Cardiac fibroblast (primary cell): ENCODE results near the gene LRRC8B.

Experiments used
- DNase-seq, 2 donors: peaks; one replicate each; pipeline versions ENCODE4 v3.0.0 to v3.0.0-alpha.2; 2010; ENCODE audit warnings: low read depth in 2 of 2
- H3K4me3 ChIP-seq, 2 donors: replicated peaks in 1 of 2; 1 replicate in 1 of 2; 2 replicates in 1 of 2; pipeline ENCODE4 v1.5.1; 2011; ENCODE audit warnings: low read depth in 2 of 2, low read length in 2 of 2, mild to moderate bottlenecking in 2 of 2, moderate library complexity in 1 of 2
- TF ChIP-seq, protein P1 (sequence below): IDR thresholded peaks from one replicate; pipeline ENCODE4 v1.5.1; 2011; ENCODE audit warnings: low read depth, mild to moderate bottlenecking, low read length, inconsistent platforms

LRRC8B gene

DNA sequence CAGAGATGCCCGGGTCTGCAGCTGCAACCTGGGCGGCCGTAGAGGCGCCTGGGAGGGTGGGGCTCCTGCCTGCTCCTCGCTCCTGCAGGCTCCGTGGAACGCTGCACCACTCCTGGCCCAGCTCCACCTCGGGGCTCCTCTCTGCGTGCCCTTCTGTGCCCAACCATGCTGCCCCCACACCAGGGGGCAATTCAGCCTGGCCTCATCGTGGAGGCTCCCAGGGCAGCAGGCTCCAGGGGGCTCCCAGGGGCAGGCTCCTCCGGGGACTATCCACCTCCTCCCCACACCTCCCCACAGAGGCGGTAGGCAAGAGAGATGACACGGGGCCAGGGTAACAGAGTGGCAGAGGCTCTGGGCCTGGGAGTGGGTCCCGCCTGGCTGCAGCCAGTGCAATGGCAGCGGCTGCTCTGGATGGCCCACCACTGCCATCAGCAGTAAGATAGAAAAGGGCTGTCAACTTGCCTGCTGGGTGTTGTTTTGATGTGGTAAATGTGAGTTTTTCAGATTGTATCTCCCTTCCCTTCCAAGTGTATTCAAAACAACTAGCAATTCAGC is 85.9 kb downstream of the LRRC8B start:
- DNase-seq: no peak
- H3K4me3 ChIP-seq: no peak overlapping the region
- TF ChIP-seq, protein P1, sequence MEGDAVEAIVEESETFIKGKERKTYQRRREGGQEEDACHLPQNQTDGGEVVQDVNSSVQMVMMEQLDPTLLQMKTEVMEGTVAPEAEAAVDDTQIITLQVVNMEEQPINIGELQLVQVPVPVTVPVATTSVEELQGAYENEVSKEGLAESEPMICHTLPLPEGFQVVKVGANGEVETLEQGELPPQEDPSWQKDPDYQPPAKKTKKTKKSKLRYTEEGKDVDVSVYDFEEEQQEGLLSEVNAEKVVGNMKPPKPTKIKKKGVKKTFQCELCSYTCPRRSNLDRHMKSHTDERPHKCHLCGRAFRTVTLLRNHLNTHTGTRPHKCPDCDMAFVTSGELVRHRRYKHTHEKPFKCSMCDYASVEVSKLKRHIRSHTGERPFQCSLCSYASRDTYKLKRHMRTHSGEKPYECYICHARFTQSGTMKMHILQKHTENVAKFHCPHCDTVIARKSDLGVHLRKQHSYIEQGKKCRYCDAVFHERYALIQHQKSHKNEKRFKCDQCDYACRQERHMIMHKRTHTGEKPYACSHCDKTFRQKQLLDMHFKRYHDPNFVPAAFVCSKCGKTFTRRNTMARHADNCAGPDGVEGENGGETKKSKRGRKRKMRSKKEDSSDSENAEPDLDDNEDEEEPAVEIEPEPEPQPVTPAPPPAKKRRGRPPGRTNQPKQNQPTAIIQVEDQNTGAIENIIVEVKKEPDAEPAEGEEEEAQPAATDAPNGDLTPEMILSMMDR: no peak

DNA sequence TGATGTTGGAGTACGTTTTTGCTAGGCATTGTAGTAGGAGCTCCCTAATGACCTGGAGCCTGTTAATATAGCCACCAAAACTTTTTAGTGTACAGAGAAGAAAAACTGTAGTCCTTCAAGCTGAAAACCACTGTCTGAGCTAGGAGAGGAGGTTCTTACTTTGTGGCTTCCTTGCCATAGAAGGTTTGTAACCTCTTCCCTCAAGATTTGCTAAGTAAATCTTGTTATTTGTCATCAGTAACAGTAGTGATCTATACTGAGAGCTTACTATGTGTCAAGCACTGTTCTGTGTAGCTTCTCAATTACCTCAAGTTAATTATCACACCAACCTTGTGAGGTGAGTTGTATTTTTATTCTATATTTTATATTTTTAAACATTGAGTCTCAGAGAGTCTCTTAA is 87.1 kb downstream of the LRRC8B start:
- DNase-seq: no peak
- TF ChIP-seq, protein P1: no peak
- H3K4me3 ChIP-seq: no peak overlapping the region

DNA sequence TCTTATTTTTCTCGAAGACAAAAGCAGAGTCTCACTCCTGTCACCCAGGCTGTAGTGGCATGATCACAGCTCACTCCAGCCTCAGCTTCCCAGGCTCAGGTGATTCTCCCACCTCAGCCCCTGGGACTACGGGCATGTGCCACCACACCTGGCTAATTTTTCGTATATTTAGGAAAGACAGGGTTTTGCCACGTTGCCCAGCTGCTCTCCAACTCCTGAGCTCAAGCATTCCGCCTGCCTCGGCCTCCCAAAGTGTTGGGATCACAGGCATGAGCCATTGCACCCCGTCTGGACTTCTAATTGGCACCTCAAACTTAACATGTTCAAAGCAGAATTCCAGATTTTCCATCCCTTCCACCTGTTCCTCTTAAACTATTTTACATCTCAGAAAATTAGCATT is 89.3 kb downstream of the LRRC8B start:
- no peak for DNase-seq
- H3K4me3 ChIP-seq: no peak overlapping the region
- TF ChIP-seq, protein P1: no peak

DNA sequence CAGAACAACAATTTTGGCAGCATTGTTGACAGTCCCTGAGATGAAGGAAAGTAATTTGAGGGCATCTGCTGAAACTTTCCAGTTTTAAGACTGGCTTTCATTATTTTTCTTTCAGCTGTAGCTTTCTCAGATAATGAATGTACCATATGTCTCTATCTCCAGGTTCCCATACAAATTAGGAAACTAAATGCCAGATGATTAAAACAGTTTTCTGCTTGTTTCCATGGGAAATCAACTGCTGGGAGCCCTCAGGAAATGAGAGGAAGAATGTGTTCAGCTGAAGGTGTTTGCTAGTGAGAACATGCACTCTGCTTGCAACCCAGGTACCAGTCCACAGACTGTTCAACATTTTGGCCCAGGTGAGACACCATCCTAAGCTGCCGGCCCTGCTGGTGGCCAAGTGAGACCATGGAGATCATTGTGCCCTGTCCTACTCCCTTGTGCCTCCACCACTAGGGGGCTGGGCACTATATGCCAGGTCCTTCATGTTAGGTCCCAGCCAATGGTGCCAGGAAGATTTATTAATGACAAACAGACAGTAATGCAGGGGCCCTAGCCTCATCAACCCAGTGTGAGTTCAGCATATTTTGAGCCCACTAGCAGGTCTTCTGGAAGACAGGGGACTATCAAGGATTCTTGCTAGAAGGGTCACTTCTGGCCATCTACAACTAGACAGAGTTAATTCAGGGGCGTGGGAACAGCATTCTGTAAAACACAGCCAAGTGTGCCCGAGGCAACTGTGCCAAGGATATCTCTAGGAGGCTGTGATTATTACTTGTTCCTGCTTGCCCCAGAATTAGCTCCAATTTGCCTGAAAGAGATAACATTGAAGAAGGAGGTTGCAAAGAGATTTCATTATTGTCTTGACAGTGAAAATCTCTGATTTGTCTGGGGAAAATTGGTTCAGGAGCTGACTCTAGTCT is 91.3 kb downstream of the LRRC8B start:
- TF ChIP-seq, protein P1: peak; percentile 53
- DNase-seq: no peak
- H3K4me3 ChIP-seq: no peak overlapping the region

DNA sequence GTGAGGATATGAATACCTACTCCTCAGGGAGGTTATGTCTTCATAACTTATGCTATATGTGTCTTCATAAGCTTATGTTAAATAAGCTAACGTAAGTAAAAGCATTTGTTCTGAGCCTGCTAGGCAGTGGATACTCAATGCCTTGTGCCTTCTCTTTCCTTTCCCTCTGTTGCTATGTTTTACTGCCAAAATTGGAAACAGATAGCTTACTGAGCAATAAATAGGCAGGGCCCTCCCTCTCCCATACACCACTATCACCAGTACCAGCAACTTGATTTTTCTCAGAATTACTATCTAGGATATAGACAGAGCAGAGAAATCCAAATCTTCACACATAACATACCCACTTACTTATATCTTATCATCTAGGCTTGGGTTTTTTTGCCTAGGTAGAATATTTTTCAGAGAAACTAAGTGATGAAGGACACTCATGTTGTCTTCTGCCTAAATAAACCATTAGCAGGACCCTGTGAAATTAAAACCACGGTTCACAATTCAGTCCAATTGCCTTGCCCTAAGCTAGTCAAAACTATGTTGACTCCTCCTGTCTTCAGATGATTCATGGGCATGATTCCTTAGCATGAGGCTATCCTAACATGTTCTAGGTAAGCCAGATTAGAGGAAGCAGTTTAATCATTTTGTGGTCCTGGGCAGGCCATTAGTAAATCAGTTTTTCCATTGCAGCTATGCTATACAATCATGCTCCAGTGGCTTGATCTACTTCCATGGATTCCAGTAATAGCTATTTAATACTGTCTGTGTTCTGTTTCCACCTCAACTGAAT is 92.4 kb downstream of the LRRC8B start:
- TF ChIP-seq, protein P1: no peak
- no peak overlapping the region for H3K4me3 ChIP-seq
- no peak for DNase-seq

DNA sequence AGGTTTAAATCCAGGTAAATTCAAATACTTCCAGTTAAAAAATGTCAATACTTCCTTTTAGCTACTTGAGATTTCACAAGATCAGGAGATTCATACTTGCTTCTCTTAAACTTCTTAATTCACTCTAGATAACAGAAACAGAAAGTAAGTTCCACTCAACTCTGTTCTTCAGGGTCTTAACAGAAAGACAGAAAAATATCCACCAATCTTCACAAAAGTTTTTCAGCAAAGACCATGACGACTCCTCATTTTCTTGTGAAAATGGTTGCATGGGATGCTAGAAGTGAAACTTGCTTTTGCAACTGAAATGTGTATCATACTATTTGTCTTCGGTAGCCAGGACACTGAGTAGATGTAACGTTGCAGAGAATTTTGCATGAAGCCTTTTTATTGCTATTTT is 96.0 kb downstream of the LRRC8B start:
- DNase-seq: no peak
- H3K4me3 ChIP-seq: no peak overlapping the region
- TF ChIP-seq, protein P1: no peak
